ENCODE data around the gene ZNF791.

The ZNF791 gene

DNA sequence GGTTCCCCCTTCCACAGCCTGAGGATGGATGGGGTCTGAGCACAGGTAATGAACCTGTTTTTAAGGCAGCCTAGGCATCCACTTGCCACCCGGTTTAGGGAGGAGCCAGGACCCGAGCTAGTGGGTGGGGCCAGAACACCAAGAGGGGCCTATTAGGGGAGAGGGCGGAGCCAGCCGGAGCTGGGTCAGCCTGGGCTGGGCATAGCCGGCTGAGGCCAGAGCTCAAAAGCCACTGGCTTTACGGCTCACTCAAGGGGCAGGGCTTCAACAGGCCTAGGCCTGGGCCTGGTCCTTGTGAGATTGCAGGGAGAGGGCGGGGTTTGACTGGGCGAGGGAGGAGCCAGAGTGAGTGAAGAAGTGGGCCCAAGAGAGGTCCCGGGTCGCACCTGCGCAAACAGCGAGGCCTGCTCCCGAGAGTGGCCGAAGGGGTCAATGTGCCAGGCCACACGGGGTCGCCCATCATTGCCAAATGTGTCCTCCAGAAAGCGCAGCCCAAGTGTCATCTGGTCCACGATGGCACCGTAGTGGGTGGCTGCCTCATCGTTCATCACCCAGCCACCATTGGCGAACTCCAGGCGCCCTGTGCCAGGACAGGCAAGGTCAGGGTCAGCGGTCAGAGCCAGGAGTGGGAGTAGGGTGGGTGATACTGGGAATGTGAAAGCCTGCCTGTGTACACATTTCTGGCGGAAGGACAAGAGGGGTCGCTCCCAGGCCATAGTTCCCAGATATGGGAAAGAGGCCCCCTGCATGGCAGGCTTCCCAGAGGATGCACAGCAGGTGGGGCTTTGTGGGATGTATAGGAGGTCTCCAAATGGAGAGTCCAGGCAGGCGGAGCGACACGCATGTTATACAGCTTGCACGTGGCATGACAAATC lies 53.9 kb downstream of the ZNF791 start:
- peaks cover 7% of the 10 kb centered on the region; the same call in 1 of the 2 replicates for H3F3A ChIP-seq (ENCODE audit: insufficient read depth)
- H3K4me3 ChIP-seq (ENCODE audit: insufficient read depth, low read length, poor library complexity, severe bottlenecking): no peak overlapping the region
- H3K4me2 ChIP-seq (ENCODE audit: low read depth, low read length, poor library complexity, severe bottlenecking): peak overlapping the region; percentile 66
- no peak for TF ChIP-seq EZH2phosphoT487 (conservative IDR thresholded peaks at IDR 0.05; ENCODE audit: low read length)
- TF ChIP-seq, protein P1, sequence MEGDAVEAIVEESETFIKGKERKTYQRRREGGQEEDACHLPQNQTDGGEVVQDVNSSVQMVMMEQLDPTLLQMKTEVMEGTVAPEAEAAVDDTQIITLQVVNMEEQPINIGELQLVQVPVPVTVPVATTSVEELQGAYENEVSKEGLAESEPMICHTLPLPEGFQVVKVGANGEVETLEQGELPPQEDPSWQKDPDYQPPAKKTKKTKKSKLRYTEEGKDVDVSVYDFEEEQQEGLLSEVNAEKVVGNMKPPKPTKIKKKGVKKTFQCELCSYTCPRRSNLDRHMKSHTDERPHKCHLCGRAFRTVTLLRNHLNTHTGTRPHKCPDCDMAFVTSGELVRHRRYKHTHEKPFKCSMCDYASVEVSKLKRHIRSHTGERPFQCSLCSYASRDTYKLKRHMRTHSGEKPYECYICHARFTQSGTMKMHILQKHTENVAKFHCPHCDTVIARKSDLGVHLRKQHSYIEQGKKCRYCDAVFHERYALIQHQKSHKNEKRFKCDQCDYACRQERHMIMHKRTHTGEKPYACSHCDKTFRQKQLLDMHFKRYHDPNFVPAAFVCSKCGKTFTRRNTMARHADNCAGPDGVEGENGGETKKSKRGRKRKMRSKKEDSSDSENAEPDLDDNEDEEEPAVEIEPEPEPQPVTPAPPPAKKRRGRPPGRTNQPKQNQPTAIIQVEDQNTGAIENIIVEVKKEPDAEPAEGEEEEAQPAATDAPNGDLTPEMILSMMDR (IDR thresholded peaks at IDR 0.05; ENCODE audit: insufficient read depth, low read length, poor library complexity, severe bottlenecking): no peak
- H3K9ac ChIP-seq (ENCODE audit: low read length): peak overlapping the region; percentile 90
- H3K27ac ChIP-seq (ENCODE audit: low read depth, low read length): peak overlapping the region; percentile 82
- no peaks in the 10 kb centered on the region for H3K9me2 ChIP-seq (replicated peaks; ENCODE audit: insufficient read depth, low read length)
- no peaks in the 10 kb centered on the region for H4K20me1 ChIP-seq (ENCODE audit: low read depth, low read length)
- no peaks in the 10 kb centered on the region for H3K27me3 ChIP-seq (ENCODE audit: low read length)
- no peaks in the 10 kb centered on the region; the same call in 1 of the 2 replicates for H3K36me3 ChIP-seq (ENCODE audit: low read length)
- H2AFZ ChIP-seq (ENCODE audit: low read depth, low read length, severe bottlenecking): peak overlapping the region; percentile 14
- peaks cover 36% of the 10 kb centered on the region for H3K79me2 ChIP-seq (ENCODE audit: insufficient read depth, low read length)
- H3K9me3 ChIP-seq (ENCODE audit: insufficient read depth, low read length): no peaks in the 10 kb centered on the region

DNA sequence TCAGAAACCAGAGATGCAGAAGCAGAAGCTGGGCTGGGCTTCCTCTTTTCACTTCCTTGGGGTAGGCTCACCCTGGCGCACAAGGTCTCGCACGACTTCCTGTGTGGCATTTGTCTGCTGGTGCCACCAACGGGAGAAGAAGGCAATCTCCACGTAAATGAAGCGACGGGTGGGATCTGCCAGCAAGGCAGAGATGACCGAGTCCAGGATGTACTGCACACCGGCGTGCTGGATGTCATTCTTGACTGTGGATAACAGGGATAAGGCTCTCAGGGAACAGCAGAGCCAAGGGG lies 54.5 kb downstream of the ZNF791 start:
- H3K79me2 ChIP-seq (ENCODE audit: insufficient read depth, low read length): peaks cover 41% of the 10 kb centered on the region
- H4K20me1 ChIP-seq (ENCODE audit: low read depth, low read length): no peaks in the 10 kb centered on the region
- no peaks in the 10 kb centered on the region for H3K27me3 ChIP-seq (ENCODE audit: low read length)
- H3K36me3 ChIP-seq (ENCODE audit: low read length): no peaks in the 10 kb centered on the region; the same call in 1 of the 2 replicates
- TF ChIP-seq, protein P1 (IDR thresholded peaks at IDR 0.05; ENCODE audit: insufficient read depth, low read length, poor library complexity, severe bottlenecking): no peak
- TF ChIP-seq EZH2phosphoT487 (conservative IDR thresholded peaks at IDR 0.05; ENCODE audit: low read length): no peak
- peak overlapping the region; percentile 82 for H3K27ac ChIP-seq (ENCODE audit: low read depth, low read length)
- no peak overlapping the region for H2AFZ ChIP-seq (ENCODE audit: low read depth, low read length, severe bottlenecking)
- H3K9me3 ChIP-seq (ENCODE audit: insufficient read depth, low read length): no peaks in the 10 kb centered on the region
- H3K4me3 ChIP-seq (ENCODE audit: insufficient read depth, low read length, poor library complexity, severe bottlenecking): peak overlapping the region; percentile 95
- peak overlapping the region; percentile 90 for H3K9ac ChIP-seq (ENCODE audit: low read length)
- H3K4me2 ChIP-seq (ENCODE audit: low read depth, low read length, poor library complexity, severe bottlenecking): peak overlapping the region; percentile 66
- H3F3A ChIP-seq (ENCODE audit: insufficient read depth): peaks cover 7% of the 10 kb centered on the region; the same call in 1 of the 2 replicates
- no peaks in the 10 kb centered on the region for H3K9me2 ChIP-seq (replicated peaks; ENCODE audit: insufficient read depth, low read length)

DNA sequence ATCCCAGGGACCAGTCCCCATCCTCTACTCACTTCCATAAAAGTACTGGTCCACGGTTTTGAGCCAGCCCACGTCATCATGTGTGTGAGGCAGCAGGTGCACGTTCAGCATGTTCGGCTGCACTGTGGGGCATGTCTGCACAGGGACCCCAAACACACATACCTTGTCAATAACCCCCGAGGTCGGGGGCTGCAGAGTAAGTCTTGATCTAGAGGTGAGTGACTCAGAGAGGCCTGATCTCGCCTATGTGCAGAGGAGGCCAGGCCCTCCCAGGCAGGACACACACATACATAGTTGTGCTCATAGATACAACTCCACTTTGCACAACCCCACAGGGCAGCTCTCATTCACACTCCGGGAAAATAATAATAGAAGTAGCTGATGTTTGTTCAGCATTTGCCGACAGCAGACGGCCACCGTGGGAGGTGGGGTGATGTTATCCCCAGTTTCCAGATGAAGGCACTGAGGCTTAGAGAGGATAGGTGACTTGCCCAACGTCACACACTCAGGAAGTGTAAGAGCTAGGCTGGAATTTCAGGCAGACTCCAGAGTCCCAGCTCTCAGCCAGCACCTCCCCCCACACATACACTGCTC lies 55.0 kb downstream of the ZNF791 start:
- H2AFZ ChIP-seq (ENCODE audit: low read depth, low read length, severe bottlenecking): no peak overlapping the region

More for the DNA sequence above, 55.0 kb downstream of the ZNF791 start:
- H3K9ac ChIP-seq (ENCODE audit: low read length): peak overlapping the region; percentile 90
- H3K4me3 ChIP-seq (ENCODE audit: insufficient read depth, low read length, poor library complexity, severe bottlenecking): peak overlapping the region; percentile 95
- peak overlapping the region; percentile 82 for H3K27ac ChIP-seq (ENCODE audit: low read depth, low read length)
- TF ChIP-seq, protein P1 (IDR thresholded peaks at IDR 0.05; ENCODE audit: insufficient read depth, low read length, poor library complexity, severe bottlenecking): no peak
- no peak for TF ChIP-seq EZH2phosphoT487 (conservative IDR thresholded peaks at IDR 0.05; ENCODE audit: low read length)
- H3F3A ChIP-seq (ENCODE audit: insufficient read depth): peaks cover 7% of the 10 kb centered on the region; the same call in 1 of the 2 replicates
- H3K27me3 ChIP-seq (ENCODE audit: low read length): no peaks in the 10 kb centered on the region
- H3K9me2 ChIP-seq (replicated peaks; ENCODE audit: insufficient read depth, low read length): no peaks in the 10 kb centered on the region
- H3K4me2 ChIP-seq (ENCODE audit: low read depth, low read length, poor library complexity, severe bottlenecking): peak overlapping the region; percentile 66
- H4K20me1 ChIP-seq (ENCODE audit: low read depth, low read length): no peaks in the 10 kb centered on the region
- H3K9me3 ChIP-seq (ENCODE audit: insufficient read depth, low read length): no peaks in the 10 kb centered on the region
- H3K36me3 ChIP-seq (ENCODE audit: low read length): no peaks in the 10 kb centered on the region; the same call in 1 of the 2 replicates
- H3K79me2 ChIP-seq (ENCODE audit: insufficient read depth, low read length): peaks cover 46% of the 10 kb centered on the region

Measured in SU-DHL-6 (cell line).